GM12864 (cell line): ENCODE measurements around the gene TPGS1.

Experiments used
- DNase-seq: peaks from one replicate; pipeline ENCODE4 v3.0.0-alpha.2; 2011; ENCODE audit warnings: low read depth
- H3K4me3 ChIP-seq: 2 replicates; pipeline ENCODE4 v1.5.1; 2011; ENCODE audit warnings: mild to moderate bottlenecking, low read depth, low read length, control low read depth
- TF ChIP-seq, protein P1 (sequence below): IDR thresholded peaks from 2 replicates; pipeline ENCODE4 v1.5.1; 2011; ENCODE audit warnings: low read depth, mild to moderate bottlenecking, moderate library complexity, low read length, control low read depth, inconsistent platforms; ENCODE audit errors: missing control alignments

TPGS1 gene

GRCh38 chr19:485583-486236, 21.6 kb upstream of the TPGS1 start:
- TF ChIP-seq, protein P1, sequence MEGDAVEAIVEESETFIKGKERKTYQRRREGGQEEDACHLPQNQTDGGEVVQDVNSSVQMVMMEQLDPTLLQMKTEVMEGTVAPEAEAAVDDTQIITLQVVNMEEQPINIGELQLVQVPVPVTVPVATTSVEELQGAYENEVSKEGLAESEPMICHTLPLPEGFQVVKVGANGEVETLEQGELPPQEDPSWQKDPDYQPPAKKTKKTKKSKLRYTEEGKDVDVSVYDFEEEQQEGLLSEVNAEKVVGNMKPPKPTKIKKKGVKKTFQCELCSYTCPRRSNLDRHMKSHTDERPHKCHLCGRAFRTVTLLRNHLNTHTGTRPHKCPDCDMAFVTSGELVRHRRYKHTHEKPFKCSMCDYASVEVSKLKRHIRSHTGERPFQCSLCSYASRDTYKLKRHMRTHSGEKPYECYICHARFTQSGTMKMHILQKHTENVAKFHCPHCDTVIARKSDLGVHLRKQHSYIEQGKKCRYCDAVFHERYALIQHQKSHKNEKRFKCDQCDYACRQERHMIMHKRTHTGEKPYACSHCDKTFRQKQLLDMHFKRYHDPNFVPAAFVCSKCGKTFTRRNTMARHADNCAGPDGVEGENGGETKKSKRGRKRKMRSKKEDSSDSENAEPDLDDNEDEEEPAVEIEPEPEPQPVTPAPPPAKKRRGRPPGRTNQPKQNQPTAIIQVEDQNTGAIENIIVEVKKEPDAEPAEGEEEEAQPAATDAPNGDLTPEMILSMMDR = no peak
- H3K4me3 ChIP-seq = no peak overlapping the region
- DNase-seq = no peak

DNA sequence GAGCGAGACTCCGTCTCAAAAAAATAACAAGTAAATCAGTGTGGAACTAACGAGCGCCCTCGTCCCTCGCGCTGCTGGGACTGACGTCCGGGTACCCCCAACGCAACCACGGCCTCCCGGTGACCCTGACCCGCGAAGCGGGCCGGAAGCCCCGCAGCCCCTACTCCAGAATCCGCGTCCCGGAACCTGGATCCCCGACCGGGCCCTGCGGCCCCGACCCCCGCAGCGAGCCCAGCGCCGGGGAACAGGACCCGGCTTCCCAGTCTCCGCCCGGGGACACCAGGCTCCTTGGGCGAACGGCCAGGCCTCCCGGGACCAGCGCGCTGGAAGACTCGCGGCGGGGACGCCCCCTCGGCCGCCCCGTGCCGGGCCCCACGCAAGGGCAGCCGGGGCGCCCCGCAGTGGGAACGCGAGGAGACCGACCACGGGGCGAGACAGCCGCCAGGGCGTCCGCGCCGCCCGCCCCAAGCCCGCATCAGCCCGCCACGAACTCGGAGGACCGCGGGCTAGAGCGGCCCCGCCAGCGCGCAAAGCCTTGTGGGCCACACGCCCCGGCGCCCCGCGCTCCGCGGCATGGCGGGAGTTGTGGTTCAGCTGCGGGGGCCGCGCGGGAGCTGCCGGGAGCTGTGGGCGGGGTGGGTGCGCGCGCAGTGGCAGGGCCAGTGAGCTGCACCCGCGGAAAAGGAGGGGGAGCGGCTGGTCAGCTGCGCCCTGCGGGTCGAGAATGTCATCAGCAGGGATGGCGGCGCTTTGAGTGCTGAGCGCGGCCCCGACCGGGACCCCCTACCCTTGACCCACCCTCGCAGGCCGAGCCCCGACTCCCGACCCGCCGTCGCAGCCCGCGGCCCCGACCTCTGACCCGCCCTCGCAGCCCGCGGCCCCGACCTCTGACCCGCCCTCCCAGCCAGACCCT, 18.5 kb upstream of the TPGS1 start:
- peak overlapping the region; percentile 93 for H3K4me3 ChIP-seq
- TF ChIP-seq, protein P1 = no peak
- DNase-seq = peak; percentile 67

DNA sequence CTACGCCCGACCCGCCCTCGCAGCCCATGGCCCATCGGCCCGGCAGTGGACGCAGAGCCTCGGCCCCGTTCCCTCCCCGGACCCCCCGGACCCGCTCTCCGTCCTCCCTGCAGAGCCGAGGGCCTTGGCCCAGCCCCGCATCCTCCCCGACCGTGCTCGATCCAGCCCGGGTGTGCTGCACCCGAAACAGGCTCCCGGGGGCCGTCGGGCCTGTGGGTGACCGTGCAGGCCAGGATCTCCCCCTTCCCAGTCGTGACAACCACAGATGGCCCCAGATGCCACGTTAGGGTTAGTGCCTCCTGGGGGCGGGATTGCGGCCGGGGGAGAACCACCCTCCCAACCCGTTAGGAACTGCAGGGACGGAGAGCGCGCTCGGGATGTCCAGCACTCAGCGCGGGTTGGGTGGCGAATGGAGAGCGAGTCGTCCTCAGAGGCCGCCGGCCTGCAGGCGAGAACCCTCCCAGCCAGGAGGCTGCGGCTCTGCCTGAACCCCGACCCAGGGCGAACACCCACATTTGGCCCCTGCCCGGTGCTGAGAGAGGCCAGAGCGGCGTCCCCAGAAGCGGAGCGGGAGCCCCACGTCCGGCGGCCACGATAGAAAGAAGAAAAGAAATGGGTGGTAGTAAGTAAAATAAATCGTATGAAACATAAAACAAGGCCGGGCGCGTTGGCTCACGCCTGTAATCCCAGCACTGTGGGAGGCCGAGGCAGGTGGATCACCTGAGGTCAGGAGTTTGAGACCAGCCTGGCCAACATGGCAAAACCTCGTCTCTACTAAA, 17.7 kb upstream of the TPGS1 start:
- peak overlapping the region; percentile 93 for H3K4me3 ChIP-seq
- DNase-seq = no peak
- TF ChIP-seq, protein P1 = no peak

DNA sequence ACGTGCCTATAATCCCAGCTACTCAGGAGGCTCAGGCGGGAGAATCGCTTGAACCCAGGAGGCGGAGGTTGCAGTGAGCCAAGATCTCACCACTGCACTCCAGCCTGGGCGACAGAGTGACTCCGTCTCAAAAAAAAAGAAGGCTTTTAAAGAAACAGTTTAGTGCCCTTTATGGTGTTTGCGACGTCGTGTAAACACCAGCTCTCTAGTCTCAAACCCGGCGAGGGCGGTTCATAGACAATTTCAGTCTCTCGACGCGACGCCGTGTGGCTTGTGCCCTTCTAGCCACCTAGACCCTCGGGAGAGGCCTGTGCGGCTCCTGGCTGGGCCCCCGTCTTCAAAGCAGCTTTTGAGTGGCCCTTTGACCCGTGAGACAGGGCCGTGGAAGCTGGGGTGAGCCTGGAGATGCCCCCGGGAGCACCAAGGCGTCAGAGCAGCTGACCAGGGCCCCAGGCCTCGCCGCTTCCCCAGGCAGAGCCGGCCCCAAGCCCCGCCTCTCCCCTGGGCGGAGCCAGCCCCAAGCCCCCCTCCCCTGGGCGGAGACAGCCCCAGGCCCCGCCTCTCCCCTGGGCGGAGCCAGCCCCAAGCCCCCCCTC, 16.1 kb upstream of the TPGS1 start:
- DNase-seq = no peak
- no peak overlapping the region for H3K4me3 ChIP-seq
- TF ChIP-seq, protein P1 = no peak

GRCh38 chr19:492091-492531, 15.2 kb upstream of the TPGS1 start:
- TF ChIP-seq, protein P1 = no peak
- DNase-seq = no peak
- no peak overlapping the region for H3K4me3 ChIP-seq

DNA sequence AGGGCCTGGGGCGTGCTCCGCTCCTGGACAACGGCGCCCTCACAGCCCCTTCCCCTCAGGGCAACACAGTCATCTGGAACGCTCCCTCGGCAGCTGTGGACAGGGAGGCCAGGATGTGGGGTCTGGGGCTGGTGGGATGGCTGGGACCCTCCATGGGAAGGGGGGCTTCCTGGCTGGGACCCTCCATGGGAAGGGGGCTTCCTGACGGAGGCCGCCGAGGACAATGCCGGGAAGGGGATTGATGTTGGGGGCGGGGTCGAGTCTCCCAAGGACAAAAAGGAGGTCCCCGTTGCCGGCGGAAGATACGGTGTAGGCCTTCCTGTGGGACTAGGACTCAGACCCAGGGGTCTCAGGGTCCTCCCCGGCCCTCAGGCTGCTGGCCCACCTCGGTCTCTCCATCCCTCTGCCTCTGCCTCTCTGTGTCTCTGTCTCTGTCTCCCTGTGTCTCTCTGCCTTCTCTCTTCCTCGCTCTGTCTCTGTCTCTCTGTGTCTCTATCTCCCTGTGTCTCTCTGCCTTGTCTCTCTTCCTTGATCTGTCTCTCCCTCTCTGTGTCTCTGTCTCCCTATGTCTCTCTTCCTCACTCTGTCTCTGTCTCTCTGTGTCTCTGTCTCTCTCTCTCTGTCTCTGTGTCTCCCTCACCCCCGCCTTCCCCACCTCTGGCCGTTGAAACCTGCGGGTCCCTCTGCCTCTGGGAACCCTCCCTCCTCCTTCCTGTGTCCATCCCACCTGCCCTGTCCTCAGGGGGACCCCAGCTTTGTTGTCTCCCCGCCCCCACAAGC, 13.7 kb upstream of the TPGS1 start:
- TF ChIP-seq, protein P1 = no peak
- DNase-seq = no peak
- H3K4me3 ChIP-seq = no peak overlapping the region
